Epidermal melanocyte (primary cell): Measurements from ENCODE around the gene ZNF521.
A peak's percentile ranks its signal among the peaks of the same experiment; 100 is the strongest.

Source experiments
- DNase-seq: peaks from one replicate; pipeline ENCODE4 v3.0.0; 2011; ENCODE audit warnings: low spot score; ENCODE audit not compliant: insufficient read length

The ZNF521 gene

DNA sequence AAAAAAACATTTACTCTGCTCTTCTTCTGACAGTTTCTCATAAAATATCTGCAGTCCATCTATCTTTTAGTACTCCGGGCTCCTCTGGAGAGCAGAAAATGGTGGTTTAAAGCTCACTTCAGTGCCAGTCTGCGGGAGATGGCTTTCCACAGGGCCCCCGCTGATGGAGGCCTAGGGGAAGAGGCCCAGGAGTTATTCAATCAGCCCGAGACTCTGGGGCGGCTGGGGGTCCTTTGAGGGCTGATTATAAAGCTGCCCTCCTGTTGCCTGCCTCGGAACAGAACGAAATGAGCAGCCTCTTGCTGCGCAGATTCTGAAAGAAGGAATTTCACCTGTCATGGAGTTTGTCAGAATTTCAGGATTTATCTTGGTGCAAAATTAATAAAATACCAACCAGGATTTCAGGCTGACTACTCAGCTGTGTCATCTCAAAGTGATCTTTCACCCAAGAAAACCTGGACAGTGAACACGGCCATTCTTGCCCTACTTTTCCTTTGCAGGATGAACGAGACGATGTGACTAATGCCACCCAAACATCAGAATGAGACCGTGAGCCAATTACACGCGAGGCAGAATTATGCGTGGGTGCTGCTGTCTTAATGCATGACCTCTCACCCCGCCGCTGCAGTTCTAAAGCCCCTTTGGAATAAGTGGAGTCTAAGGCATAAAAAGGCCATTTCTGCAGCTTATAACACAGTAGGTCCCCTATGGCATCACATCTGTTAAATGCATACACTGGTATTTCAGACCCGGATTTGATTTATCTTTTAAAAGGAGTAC is 273.8 kb downstream of the ZNF521 start:
- DNase-seq = no peak

- DNase-seq = no peak
These were observed 274.7 kb downstream of the ZNF521 start for GRCh38 chr18:25077038-25077943.

GRCh38 chr18:25075783-25076182 is 276.2 kb downstream of the ZNF521 start:
- DNase-seq = no peak

GRCh38 chr18:25075331-25075730 is 276.6 kb downstream of the ZNF521 start:
- DNase-seq = peak; percentile 52

- DNase-seq = no peak
These were observed 277.0 kb downstream of the ZNF521 start for GRCh38 chr18:25074925-25075324.

GRCh38 chr18:25072205-25072604 is 279.8 kb downstream of the ZNF521 start:
- DNase-seq = no peak

GRCh38 chr18:25067275-25068025 is 284.5 kb downstream of the ZNF521 start:
- no peak for DNase-seq

GRCh38 chr18:25066516-25066915 is 285.4 kb downstream of the ZNF521 start:
- DNase-seq = no peak

DNA sequence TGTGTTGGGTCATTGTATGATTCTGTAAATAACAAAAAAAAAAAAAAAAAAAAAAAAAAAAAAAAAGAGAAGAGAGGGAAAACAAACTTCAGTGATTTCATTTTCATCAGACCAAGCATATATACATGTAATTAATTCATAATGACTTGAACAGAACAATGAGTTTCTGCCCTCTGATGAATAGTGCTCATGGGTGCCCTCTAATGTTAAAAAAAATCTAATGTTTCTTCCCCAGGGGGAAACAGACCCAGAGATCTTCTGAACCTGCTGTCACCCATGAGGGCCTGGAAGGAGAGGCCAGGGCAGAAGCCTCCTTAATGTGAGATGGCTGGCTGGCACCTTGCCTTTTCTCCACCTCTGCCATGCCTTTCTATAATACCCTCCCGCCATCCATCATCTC is 289.2 kb downstream of the ZNF521 start:
- no peak for DNase-seq

- DNase-seq = no peak
These were observed 290.6 kb downstream of the ZNF521 start for GRCh38 chr18:25061395-25061794.

GRCh38 chr18:25058521-25058920 is 293.4 kb downstream of the ZNF521 start:
- no peak for DNase-seq

DNA sequence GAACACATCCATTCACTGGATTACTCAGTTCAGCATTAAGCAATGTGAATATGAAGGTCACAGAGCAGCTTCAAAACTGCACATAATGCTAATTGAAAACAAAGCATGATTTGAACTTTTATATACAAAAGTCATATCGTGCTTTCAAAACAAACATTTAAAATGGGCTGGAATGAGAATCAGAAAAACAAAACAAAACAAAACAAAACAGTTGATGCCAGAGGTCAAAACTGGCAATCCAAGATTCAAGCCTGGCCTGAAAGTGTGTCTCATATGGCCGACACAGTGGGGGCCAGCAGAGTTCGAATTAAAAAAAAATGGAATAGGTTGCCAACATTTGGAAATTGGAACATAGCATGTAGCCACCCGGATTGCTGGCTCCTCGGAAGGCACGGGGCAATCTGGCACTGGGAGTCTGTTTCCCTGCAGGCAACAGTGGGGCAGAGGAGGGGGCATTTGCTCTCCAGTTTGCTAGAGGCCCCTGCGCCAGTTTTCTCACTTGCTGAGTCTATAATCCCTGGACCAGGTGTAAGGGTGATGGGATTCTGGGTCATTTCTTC is 294.4 kb downstream of the ZNF521 start:
- DNase-seq = no peak

GRCh38 chr18:25056429-25056828 is 295.5 kb downstream of the ZNF521 start:
- no peak for DNase-seq

DNA sequence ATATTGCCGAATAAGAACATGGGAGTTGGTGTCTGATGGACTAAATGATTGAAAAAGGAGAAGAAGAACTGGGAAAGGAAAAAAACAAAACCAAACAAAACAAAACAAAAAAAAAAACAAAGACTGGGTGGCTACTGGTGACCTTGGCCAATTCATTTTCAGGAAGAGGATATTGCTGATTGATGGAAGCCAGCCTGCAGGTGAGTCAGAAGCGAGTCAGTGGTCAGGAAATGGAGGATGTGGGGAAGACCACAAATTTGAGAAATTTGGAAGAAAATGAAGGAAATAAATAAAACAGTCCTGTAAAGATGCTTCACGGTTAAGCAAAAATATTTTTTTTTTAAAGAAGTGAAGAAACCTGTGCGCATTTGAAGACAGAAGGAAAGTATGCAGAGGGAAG is 296.9 kb downstream of the ZNF521 start:
- DNase-seq = no peak

DNA sequence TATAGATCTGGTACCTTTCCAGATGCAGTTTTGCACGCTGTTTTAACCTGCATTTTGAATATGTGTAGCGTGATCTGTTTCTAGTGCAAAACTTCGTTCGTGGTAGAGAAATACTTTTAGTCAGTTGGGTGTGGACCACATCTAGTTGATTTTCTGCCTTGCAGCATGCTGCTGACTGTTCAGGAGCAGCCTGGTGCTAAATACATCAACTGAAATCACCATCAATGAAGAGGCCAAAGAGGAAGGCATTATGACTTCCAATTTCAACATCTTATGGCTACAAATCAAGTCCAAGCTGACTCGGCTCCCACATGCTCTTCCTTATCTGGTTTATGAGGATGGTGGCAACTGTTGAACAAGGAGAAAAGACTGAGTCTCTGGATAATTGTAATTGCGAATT is 298.5 kb downstream of the ZNF521 start:
- DNase-seq = no peak

GRCh38 chr18:25052511-25052921 is 299.4 kb downstream of the ZNF521 start:
- no peak for DNase-seq

GRCh38 chr18:25050605-25051004 is 301.4 kb downstream of the ZNF521 start:
- no peak for DNase-seq

DNA sequence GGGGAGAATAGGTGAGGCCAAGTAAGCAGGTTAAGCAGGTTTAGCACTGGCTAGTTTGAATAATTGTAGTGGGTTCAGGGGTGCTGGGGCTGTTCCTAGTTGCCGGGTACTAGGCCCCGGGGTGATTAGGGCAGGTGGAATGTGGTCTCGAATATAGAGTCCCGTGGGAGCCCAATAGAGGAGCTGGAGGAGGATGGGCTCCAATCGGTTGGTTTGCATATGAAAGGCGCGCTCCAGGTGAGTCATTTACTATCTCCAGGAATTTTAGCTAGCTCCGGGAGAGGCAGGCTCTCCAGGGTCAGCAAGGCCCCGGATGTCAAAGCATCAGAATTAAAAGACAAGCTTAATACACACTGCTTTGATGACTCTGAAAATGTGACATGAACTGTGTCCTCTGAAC is 304.0 kb downstream of the ZNF521 start:
- no peak for DNase-seq

DNA sequence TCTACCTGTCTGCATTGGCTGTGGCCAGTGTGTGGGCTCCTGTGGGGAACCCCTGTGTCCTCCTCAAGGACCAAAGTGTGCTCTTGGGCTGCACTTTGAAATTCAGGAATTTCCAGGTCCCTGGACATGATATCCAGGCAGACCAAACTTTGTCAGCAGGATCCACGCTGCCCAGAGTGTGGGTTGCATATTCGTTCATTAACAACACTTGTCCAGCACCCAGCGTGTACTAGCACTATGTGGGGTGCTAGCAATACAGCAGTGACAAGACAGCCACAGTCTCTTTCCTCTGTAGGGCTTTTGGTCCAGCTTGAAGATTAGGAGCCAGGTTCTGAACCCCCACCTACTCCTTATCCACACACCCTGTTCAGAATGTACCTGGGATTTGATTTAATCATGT is 304.5 kb downstream of the ZNF521 start:
- DNase-seq = no peak

DNA sequence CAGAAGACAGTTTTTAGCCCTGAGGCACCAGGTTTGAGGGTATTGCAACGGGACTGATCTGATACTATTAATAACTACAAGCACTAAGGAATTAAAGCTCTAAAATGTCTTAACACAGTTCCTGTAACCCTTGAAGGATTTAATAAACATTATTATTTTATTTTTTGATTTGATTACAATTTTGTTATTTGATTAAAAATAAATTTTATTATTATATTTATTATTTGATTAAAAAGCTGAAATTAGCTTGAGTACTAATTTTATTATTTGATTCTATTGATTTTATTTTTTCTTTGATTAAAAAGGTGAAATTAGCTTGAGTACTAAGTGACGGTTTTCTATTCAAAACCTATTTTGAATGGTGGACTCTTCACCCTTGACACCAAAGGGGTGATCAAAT is 307.3 kb downstream of the ZNF521 start:
- DNase-seq = no peak

- DNase-seq = no peak
These were observed 308.9 kb downstream of the ZNF521 start for GRCh38 chr18:25043104-25043503.
